ENCODE measurements around the gene SUSD3. TPM values are rescaled to one million over a fixed set of nuclear protein-coding genes. Genes with fewer than 3 reads are reported as not detected.

SUSD3 gene
- total and polyA plus RNA-seq, 2 of the 4 experiments (the other 2 are of a cell fraction) = 0.54 to 1.5 TPM

DNA sequence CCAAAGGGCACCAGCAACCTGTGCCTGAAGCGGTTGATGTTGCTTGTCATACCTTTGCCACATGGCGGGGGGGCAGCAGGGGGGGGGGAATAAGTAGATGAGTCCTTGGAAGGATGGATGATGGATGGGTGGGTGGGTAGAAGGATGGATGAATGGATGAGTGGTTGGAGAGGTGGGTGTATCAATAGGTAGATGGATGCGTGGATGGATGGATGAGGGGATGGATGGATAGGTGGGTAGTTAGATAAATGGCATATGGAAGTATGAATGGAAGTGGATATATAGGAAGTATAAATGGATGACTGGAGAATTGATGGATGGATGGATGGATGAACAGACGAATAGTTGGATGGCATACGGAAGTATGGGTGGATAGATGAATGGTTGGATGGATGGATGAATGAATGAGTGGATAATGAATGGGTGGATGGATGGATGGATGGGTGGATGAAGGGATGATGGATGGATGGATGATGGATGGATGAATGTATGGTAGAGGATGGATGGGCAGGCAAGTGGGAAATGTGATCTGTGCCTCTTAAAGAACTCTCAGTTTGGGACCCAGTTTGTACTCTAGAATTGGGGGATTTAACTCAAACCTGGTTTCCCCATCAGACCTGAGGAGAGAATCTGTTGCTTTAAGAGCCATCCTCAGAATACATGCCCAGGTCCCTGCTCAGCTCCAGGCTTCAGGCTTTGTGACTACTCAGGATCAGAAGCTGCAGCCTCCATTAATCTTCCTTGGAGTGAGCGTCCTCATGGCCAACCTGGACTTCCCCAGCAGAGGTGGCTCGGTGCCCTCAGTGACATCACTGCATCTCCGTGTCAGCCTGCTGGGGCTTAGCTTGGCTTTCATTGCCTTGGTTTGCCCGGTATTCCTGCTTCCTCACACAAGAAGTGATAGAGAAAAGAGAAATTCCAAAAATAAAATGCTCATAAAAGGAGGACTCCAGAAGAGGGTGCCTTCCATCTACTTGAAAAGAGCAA is 27.6 kb upstream of the SUSD3 start:
- peaks cover 26% of the 10 kb centered on the region for H3K27me3 ChIP-seq (ENCODE audit: control insufficient read depth, insufficient read depth, low read length)

More for the DNA sequence above, 27.6 kb upstream of the SUSD3 start:
- Histone ChIP-seq H4K8ac (ENCODE audit: low read depth in 2 of 2, low read length in 2 of 2) (no peak overlapping the region), H3K4me2 (ENCODE audit: low read depth, low read length) (no peak overlapping the region), H3K4me1 (ENCODE audit: control insufficient read depth, insufficient read depth, low read length) (no peaks in the 10 kb centered on the region), H2BK15ac (ENCODE audit: low read depth, low read length) (no peak overlapping the region), H2AK5ac (ENCODE audit: low read depth, low read length) (no peak overlapping the region), H3K56ac (ENCODE audit: extremely low read depth, insufficient read depth, low read length) (no peak overlapping the region), H2AK9ac (replicated peaks; ENCODE audit: low read depth, low read length, poor library complexity) (no peak overlapping the region), H4K20me1 (ENCODE audit: insufficient read depth, low read length) (no peaks in the 10 kb centered on the region), H3K9me3 (ENCODE audit: control insufficient read depth, insufficient read depth, low read length) (no peaks in the 10 kb centered on the region), H3K23ac (ENCODE audit: low read depth, low read length) (no peak overlapping the region), H3K27ac (ENCODE audit: insufficient read depth, low read length) (no peak overlapping the region), H3K18ac (ENCODE audit: low read depth, low read length) (no peak overlapping the region), H3K79me1 (ENCODE audit: low read depth in 1 of 2, low read length in 2 of 2) (no peaks in the 10 kb centered on the region), H3K4ac (ENCODE audit: low read depth, low read length) (no peak overlapping the region), H3K9me1 (ENCODE audit: insufficient read depth, low read length) (no peaks in the 10 kb centered on the region), H4K91ac (ENCODE audit: insufficient read depth, low read depth, low read length) (no peak overlapping the region), H3K36me3 (ENCODE audit: control insufficient read depth, insufficient read depth, low read length) (no peaks in the 10 kb centered on the region), H2BK5ac (ENCODE audit: low read depth, low read length, poor library complexity, severe bottlenecking) (no peak overlapping the region), H3K4me3 (ENCODE audit: insufficient read depth, low read depth, low read length) (no peak overlapping the region), H4K5ac (ENCODE audit: low read depth, low read length) (no peak overlapping the region), H3K9ac (ENCODE audit: low read depth, low read length) (no peak overlapping the region), H3K14ac (replicated peaks; ENCODE audit: low read depth, low read length) (no peak overlapping the region), H2BK120ac (ENCODE audit: low read depth, low read length) (no peak overlapping the region), H2AFZ (replicated peaks; ENCODE audit: low read length, poor library complexity) (no peak overlapping the region), H2BK20ac (ENCODE audit: low read depth, low read length) (no peak overlapping the region)
- no peak for DNase-seq
- BruUV-seq (replicated peaks) = no TSS peak
- 63 to 100% methylated on average over 3 to 5 of the region's 9 CpGs for WGBS, 2 experiments (ENCODE audit: extremely low coverage in 2 of 2, insufficient read length in 1 of 2)
- in situ Hi-C loops (cut with MboI; ENCODE audit: low sequenced_read_pairs) = no loop called here
- ChIA-PET POLR2A (ENCODE audit: unreplicated experiment) (no interaction called here), CTCF (no interaction called here)
- dilution Hi-C loops (cut with HindIII; ENCODE audit: low sequenced_read_pairs, unreplicated experiment) = no loop called here
- intact Hi-C loops (cut with micrococcal nuclease) = no loop called here
- TF ChIP-seq SMC3 (IDR thresholded peaks at IDR 0.05; ENCODE audit: low read depth, low read length) (no peak), BHLHE40 (IDR thresholded peaks at IDR 0.05; ENCODE audit: low read depth, low read length) (no peak), RAD21 (IDR thresholded peaks at IDR 0.05; ENCODE audit: low read length) (no peak), POLR2A (IDR thresholded peaks at IDR 0.05; ENCODE audit: low read depth, low read length) (no peak), MXI1 (IDR thresholded peaks at IDR 0.05; ENCODE audit: borderline replicate concordance, low read depth, low read length) (no peak), RCOR1 (IDR thresholded peaks at IDR 0.05; ENCODE audit: insufficient replicate concordance, low read length) (no peak), NFE2L2 (IDR thresholded peaks at IDR 0.05; ENCODE audit: low read depth, low read length) (no peak), MAFK (IDR thresholded peaks at IDR 0.05; ENCODE audit: low read depth, low read length) (no peak), RFX5 (IDR thresholded peaks at IDR 0.05; ENCODE audit: low read depth, low read length) (no peak), CHD1 (IDR thresholded peaks at IDR 0.05; ENCODE audit: low read depth, low read length) (no peak)
- TF ChIP-seq, protein P1, sequence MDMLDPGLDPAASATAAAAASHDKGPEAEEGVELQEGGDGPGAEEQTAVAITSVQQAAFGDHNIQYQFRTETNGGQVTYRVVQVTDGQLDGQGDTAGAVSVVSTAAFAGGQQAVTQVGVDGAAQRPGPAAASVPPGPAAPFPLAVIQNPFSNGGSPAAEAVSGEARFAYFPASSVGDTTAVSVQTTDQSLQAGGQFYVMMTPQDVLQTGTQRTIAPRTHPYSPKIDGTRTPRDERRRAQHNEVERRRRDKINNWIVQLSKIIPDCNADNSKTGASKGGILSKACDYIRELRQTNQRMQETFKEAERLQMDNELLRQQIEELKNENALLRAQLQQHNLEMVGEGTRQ (IDR thresholded peaks at IDR 0.05; ENCODE audit: low read depth, low read length) = no peak
- ATAC-seq (ENCODE audit: low read depth) = no peak
